Fibroblast of villous mesenchyme (primary cell): ENCODE results near the gene MARCHF3. TPM values are rescaled to one million over a fixed set of nuclear protein-coding genes. Genes with fewer than 3 reads are reported as not detected.

Experiments used
- DNase-seq: peaks from one replicate; pipeline ENCODE4 v3.0.0-alpha.2; 2010; ENCODE audit warnings: low read depth
- H3K4me3 ChIP-seq: 2 replicates; pipeline ENCODE4 v1.5.1; 2011; ENCODE audit warnings: low read depth, mild to moderate bottlenecking, low read length
- total RNA-seq: library from RNA; depleted of rRNA; stranded (reverse); fragments of >200 nt; gene quantifications from 2 replicates; pipeline ENCODE4 v1.2.3, GENCODE V29; 2012
- TF ChIP-seq, protein P1 (sequence below): IDR thresholded peaks from 2 replicates; pipeline ENCODE4 v1.5.1; 2012; ENCODE audit warnings: low read depth, mild to moderate bottlenecking, low read length; ENCODE audit not compliant: insufficient read depth

The MARCHF3 gene
- total RNA-seq, 1 donor: 10.4 TPM

DNA sequence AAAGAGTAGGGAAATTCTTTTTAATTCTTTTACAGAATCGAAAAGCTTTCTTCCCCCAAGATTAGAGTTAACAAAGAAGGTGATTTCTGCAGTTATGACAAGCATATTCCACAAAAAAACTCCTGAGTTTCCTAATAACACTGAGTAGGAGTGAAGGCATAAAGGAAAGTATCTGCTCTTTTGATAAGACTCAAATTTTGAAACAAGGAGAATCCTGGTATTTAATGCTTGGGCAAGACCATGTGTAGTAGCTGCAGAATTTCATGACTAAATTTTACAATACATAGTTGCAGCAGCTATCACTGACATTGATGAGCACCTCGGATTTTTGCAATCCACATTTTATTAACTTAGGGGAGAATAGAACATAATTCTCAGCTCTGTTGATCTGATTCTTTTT is 92.6 kb downstream of the MARCHF3 start:
- peak; percentile 15 for DNase-seq
- TF ChIP-seq, protein P1, sequence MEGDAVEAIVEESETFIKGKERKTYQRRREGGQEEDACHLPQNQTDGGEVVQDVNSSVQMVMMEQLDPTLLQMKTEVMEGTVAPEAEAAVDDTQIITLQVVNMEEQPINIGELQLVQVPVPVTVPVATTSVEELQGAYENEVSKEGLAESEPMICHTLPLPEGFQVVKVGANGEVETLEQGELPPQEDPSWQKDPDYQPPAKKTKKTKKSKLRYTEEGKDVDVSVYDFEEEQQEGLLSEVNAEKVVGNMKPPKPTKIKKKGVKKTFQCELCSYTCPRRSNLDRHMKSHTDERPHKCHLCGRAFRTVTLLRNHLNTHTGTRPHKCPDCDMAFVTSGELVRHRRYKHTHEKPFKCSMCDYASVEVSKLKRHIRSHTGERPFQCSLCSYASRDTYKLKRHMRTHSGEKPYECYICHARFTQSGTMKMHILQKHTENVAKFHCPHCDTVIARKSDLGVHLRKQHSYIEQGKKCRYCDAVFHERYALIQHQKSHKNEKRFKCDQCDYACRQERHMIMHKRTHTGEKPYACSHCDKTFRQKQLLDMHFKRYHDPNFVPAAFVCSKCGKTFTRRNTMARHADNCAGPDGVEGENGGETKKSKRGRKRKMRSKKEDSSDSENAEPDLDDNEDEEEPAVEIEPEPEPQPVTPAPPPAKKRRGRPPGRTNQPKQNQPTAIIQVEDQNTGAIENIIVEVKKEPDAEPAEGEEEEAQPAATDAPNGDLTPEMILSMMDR: no peak
- no peak overlapping the region for H3K4me3 ChIP-seq

DNA sequence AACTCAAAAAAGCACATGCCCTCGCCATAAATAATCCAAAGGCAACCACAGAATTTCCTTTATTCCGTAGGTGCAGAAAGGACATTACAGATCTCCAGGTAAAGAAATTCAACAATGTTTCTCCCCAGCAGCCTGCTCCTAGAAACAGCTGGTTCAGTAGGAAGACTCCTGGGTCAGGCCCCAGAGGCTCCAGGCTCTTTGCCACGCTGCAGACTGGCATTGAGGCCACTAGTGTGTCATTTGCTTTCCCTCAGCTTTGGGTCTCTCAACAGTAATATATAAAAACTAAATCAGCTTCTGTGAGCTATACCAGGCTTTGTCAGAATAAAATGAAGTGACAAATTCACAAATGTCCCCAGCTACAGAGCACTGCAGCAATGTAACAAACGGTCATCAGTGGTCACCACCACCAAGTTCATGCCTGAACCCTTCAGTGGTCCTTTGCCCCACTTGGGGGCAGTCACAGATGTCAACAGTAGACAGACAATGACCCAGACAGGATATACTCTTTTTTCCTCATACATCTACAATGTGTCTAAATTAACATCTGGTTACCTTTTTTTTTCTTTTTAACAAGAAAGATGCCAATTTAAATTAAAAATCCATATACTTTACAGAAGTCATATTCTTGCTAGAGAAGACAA is 93.5 kb downstream of the MARCHF3 start:
- DNase-seq: no peak
- TF ChIP-seq, protein P1: no peak
- no peak overlapping the region for H3K4me3 ChIP-seq

DNA sequence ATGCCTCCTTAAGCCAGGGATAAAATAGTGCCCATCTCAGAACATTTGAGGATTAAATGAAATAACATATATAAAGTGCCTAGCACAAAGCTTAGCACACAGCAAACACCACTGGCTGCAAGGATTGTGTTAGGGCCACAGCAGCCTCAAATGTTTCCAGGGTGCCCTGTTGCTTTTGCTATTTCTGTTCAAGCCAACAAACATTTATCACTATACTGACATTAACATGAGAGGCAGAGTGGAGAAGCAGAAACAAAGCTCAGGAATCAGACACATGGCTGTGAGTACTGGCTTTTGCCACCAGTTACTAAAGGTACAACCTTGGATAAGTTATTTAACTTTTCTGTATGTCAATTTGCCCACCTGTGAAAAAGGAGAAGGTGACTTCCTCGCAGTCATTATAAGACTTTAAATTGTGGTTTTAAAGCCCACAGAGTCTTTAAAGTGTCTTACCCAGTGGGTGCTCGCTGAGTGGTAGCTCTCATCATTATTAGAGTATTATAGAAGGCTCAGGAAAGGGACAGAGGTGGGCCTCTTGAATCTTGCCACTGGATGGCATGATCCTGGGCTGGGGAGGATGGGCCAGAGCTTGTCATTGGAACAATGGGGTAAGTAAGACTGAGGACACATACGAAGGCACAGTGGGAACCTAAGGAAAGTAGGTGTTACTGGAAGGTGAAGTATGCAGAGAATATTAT is 98.2 kb downstream of the MARCHF3 start:
- TF ChIP-seq, protein P1: no peak
- DNase-seq: no peak
- no peak overlapping the region for H3K4me3 ChIP-seq

DNA sequence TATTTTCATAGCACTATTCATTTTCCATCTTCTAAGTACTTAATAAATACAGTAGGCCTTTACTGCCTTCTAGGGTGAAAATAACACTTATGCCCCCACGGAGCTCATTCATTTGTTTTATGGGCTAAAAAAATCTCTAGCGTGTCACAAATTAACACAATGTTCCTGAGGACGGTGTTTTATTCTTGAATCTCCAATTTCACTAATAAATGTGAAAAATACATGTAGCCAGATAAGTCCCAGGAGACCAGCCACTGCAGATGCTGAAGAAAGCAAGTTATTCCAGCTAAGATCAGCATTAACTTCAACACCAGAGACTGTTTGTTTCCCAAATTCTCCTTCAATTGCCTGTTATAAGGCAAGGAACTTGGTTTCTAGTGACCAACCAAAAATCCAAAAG is 102.3 kb downstream of the MARCHF3 start:
- TF ChIP-seq, protein P1: no peak
- DNase-seq: no peak
- no peak overlapping the region for H3K4me3 ChIP-seq

DNA sequence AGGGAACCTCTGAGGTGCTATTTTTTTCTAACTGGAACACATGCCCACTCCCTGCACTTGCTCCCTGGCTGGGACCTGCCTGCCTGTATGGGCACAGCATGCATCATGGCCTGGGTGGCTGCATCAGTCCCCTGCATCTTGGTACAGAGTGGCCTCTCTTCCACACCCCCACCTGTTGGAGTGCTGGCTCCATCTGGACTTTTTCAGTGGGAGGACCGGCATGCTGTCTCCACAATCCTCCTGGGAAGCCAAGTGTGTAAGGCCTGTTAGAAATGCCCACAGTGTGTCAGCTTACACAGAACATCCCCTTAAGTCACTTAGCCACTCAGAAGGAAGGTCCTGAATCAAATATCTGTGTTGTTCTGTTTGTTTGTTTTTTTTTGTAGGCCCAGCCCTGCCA is 102.9 kb downstream of the MARCHF3 start:
- H3K4me3 ChIP-seq: no peak overlapping the region
- TF ChIP-seq, protein P1: no peak
- DNase-seq: no peak

DNA sequence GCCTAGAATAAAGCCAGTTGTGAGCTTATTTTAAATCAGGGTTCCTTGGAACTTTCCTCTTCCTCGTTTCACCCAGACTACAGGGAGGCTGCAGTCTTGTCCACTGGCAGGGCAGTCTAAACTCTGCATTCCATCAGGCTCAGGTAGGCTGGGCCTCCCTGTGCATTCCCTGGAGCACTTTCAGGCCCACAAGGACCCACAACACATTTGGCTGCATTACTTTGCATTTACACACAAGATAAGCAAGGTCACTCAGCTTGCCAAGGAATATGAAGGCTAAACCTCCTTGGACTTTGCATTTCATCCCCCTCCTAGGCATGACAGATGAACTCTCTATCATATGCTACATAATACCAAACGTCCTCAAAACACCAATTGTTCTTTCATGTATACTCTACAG is 104.2 kb downstream of the MARCHF3 start:
- TF ChIP-seq, protein P1: no peak
- no peak for DNase-seq
- no peak overlapping the region for H3K4me3 ChIP-seq
